Endothelial cell of umbilical vein (primary cell): Measurements from ENCODE around the gene NWD2.

ENCODE experiments used
- CTCF ChIP-seq, 2 donors: IDR thresholded peaks; 1 replicate in 1 of 2; 2 replicates in 1 of 2; pipeline ENCODE4 v1.5.1; 2011; ENCODE audit warnings: low read length in 2 of 2, mild to moderate bottlenecking in 2 of 2, moderate library complexity in 2 of 2, control low read depth in 1 of 2, inconsistent platforms in 1 of 2, low read depth in 1 of 2; ENCODE audit not compliant: insufficient read depth in 1 of 2; ENCODE audit errors: extremely low read depth in 1 of 2
- EZH2 ChIP-seq: IDR thresholded peaks from 2 replicates; pipeline ENCODE4 v1.6.1; 2012; ENCODE audit warnings: borderline replicate concordance, low read depth, mild to moderate bottlenecking, moderate library complexity, low read length, inconsistent platforms; ENCODE audit not compliant: severe bottlenecking
- FOS ChIP-seq: IDR thresholded peaks from 2 replicates; pipeline ENCODE4 v1.6.1; 2011; ENCODE audit warnings: mild to moderate bottlenecking, low read length, moderate library complexity, borderline replicate concordance; ENCODE audit not compliant: insufficient read depth
- GATA2 ChIP-seq: IDR thresholded peaks from 2 replicates; pipeline ENCODE4 v1.7.0; 2011; ENCODE audit warnings: low read depth, mild to moderate bottlenecking, moderate library complexity, mixed read lengths, low read length; ENCODE audit not compliant: insufficient read length, insufficient read depth
- JUN ChIP-seq: IDR thresholded peaks from 2 replicates; pipeline ENCODE4 v1.6.1; 2011; ENCODE audit warnings: borderline replicate concordance, low read depth; ENCODE audit not compliant: insufficient read length, insufficient read depth
- MAX ChIP-seq: IDR thresholded peaks from 2 replicates; pipeline ENCODE4 v1.6.1; 2011; ENCODE audit not compliant: insufficient read depth, insufficient read length
- MYC ChIP-seq: IDR thresholded peaks from one replicate; pipeline ENCODE4 v1.6.1; 2011; ENCODE audit warnings: mild to moderate bottlenecking, low read depth, low read length
- POLR2A ChIP-seq: IDR thresholded peaks from 2 replicates; pipeline ENCODE4 v1.6.1; 2012; ENCODE audit warnings: low read depth, mild to moderate bottlenecking, control low read depth, low read length
- POLR2AphosphoS5 ChIP-seq: IDR thresholded peaks from 2 replicates; pipeline ENCODE4 v1.6.1; 2012; ENCODE audit warnings: low read depth, mild to moderate bottlenecking, control low read depth, low read length, moderate library complexity; ENCODE audit not compliant: insufficient read depth

GRCh38 chr4:37397505-37397904, 153.0 kb downstream of the NWD2 start:
- TF ChIP-seq MYC, result no peak
- no peak for TF ChIP-seq CTCF (IDR thresholded peaks at IDR 0.05; ENCODE audit: extremely low read depth in 1 of 2, insufficient read depth in 1 of 2, low read depth in 1 of 2, low read length in 2 of 2)
- no peak for TF ChIP-seq POLR2A
- no peak for TF ChIP-seq EZH2
- TF ChIP-seq POLR2AphosphoS5, result no peak
- no peak for TF ChIP-seq MAX
- TF ChIP-seq JUN, result no peak
- no peak for TF ChIP-seq FOS
- no peak for TF ChIP-seq GATA2
